Fibroblast of lung (primary cell): ENCODE measurements around the gene RFXANK.

ENCODE experiments used
- CTCF ChIP-seq, 2 donors: IDR thresholded peaks in 1 of 2; conservative IDR thresholded peaks in 1 of 2; 1 replicate in 1 of 2; 2 replicates in 1 of 2; pipeline ENCODE4 v1.5.1; 2011 to 2012; ENCODE audit warnings: low read length in 2 of 2, control low read depth in 1 of 2, inconsistent platforms in 1 of 2, low read depth in 1 of 2, mild to moderate bottlenecking in 1 of 2
- EZH2 ChIP-seq: IDR thresholded peaks from 2 replicates; pipeline ENCODE4 v1.5.1; 2012; ENCODE audit warnings: low read length, control low read depth, mild to moderate bottlenecking; ENCODE audit errors: missing control alignments

- TF ChIP-seq CTCF (conservative IDR thresholded peaks at IDR 0.05 in 1 of 2, IDR thresholded peaks at IDR 0.05 in 1 of 2; ENCODE audit: low read depth in 1 of 2, low read length in 2 of 2), result no peak
- TF ChIP-seq EZH2, result no peak
These were observed 49.7 kb upstream of the RFXANK start for GRCh38 chr19:19142347-19142746.
